Astrocyte (in vitro differentiated cells and primary cell): ENCODE measurements around the gene ITFG1.

Experiments
- CTCF ChIP-seq: IDR thresholded peaks from 2 replicates; pipeline ENCODE4 v1.5.1; 2011; ENCODE audit warnings: low read depth, mild to moderate bottlenecking, inconsistent platforms, low read length, moderate library complexity; ENCODE audit not compliant: insufficient read depth
- EZH2 ChIP-seq: IDR thresholded peaks from 2 replicates; pipeline ENCODE4 v1.6.1; 2012; ENCODE audit warnings: mild to moderate bottlenecking, low read length, inconsistent platforms; ENCODE audit not compliant: insufficient read depth

- TF ChIP-seq EZH2 (no peak), CTCF (no peak)
Measured at GRCh38 chr16:47408491-47408890, 52.4 kb downstream of the ITFG1 start.
